ENCODE measurements around the gene SERTAD1. TPM values are rescaled to one million over a fixed set of nuclear protein-coding genes. Genes with fewer than 3 reads are reported as not detected.

The SERTAD1 gene
- total and polyA plus RNA-seq, 2 donors (not counting 1 experiment from before 2014, with no cell fraction given): 11.9 to 59.4 TPM

DNA sequence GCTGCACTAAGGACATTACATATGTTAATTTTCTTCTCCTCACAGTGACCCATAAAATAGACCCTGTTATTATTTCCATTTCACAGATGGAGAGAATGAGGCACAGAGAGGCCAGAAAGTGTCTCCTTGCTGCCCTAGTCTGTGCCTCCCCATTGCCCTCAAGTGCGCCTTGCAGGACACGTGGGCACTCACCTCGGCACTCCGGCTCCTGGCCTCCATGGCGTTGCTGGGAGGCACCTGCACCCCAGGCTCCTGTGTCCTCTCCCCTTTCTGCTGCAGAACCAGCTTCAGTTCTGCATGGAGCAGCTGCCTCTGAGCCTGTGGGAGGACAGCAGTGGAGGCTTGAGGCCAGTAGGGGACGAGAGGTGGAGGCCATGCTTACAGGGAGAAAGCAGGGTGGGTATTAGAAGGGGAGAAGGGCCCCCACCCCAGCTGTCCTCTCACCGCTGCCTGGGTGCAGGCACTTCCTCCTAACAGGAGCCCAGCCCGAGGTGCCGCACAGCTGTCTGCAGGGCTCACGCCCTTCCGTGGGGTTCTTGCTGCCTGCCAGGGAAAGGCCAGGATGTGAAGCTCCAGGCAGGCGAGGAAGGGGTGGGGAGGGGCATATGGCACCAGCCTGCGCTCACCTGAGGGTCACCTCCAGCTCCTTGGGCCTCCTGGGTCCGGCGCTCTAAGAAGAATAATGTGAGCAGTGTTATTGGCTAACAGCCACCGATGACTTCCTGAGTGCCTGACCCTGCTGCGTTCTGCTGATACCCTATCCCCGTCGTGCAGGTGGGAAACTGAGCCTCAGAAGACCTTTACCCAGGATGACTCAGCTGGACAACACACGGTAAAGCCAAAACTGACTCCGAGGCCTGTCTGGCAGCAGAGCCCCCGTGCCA, 17.8 kb downstream of the SERTAD1 start:
- DNase-seq (no peak), ATAC-seq (ENCODE audit: low read depth) (no peak)
- intact Hi-C loops (cut with micrococcal nuclease): loop anchor here (10.0 kb wide), 1 partner anchor 887 kb away; no protein-coding TSS in a partner anchor
- H3K79me2 ChIP-seq (ENCODE audit: control insufficient read depth, insufficient read depth, low read length): no peaks in the 10 kb centered on the region
- Mint-ChIP-seq H3K4me1 (peaks cover 38% of the 10 kb centered on the region), H3K4me3 (no peak overlapping the region), H3K9me3 (ENCODE audit: insufficient read depth) (no peaks in the 10 kb centered on the region), H3K27me3 (no peaks in the 10 kb centered on the region), H3K27ac (no peak overlapping the region)
- no peaks in the 10 kb centered on the region for H4K20me1 ChIP-seq (ENCODE audit: control insufficient read depth, insufficient read depth, low read length, poor library complexity, severe bottlenecking)
- peaks cover 0 to 2% (median 0%) of the 10 kb centered on the region in 4 experiments for H3K27me3 ChIP-seq (replicated peaks in 1 of 4; ENCODE audit: control extremely low read depth in 1 of 4, control insufficient read depth in 3 of 4, insufficient read depth in 4 of 4, low read length in 3 of 4)
- TF ChIP-seq, protein P1, sequence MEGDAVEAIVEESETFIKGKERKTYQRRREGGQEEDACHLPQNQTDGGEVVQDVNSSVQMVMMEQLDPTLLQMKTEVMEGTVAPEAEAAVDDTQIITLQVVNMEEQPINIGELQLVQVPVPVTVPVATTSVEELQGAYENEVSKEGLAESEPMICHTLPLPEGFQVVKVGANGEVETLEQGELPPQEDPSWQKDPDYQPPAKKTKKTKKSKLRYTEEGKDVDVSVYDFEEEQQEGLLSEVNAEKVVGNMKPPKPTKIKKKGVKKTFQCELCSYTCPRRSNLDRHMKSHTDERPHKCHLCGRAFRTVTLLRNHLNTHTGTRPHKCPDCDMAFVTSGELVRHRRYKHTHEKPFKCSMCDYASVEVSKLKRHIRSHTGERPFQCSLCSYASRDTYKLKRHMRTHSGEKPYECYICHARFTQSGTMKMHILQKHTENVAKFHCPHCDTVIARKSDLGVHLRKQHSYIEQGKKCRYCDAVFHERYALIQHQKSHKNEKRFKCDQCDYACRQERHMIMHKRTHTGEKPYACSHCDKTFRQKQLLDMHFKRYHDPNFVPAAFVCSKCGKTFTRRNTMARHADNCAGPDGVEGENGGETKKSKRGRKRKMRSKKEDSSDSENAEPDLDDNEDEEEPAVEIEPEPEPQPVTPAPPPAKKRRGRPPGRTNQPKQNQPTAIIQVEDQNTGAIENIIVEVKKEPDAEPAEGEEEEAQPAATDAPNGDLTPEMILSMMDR (IDR thresholded peaks at IDR 0.05): no peak
- no peak for TF ChIP-seq EZH2 (IDR thresholded peaks at IDR 0.05; ENCODE audit: borderline replicate concordance, insufficient read depth, low read depth, low read length, poor library complexity, severe bottlenecking)
- H3K36me3 ChIP-seq (replicated peaks in 1 of 2; ENCODE audit: control extremely low read depth in 1 of 2, control insufficient read depth in 1 of 2, extremely low read depth in 1 of 2, insufficient read depth in 2 of 2, low read length in 1 of 2): no peaks in the 10 kb centered on the region
- H3K9ac ChIP-seq (ENCODE audit: low read length): no peak overlapping the region
- H3K4me1 ChIP-seq (ENCODE audit: control insufficient read depth in 2 of 2, insufficient read depth in 2 of 2, low read length in 2 of 2): peaks cover 10 to 41% of the 10 kb centered on the region in 2 donors
- WGBS (ENCODE audit: insufficient coverage): 43% methylated on average over 21 of the region's 22 CpGs
- ChIA-PET CTCF (interaction anchor here (2.4 kb wide), 1 partner anchor 13 kb away, joined by 14 read pairs; no protein-coding TSS in a partner anchor), POLR2A (interaction anchor here (0.7 to 1.0 kb wide), 2 partner anchors 13 to 107 kb away, joined by 3 to 7 read pairs; no protein-coding TSS in a partner anchor)
- no peaks in the 10 kb centered on the region for H3K9me3 ChIP-seq (ENCODE audit: control extremely low read depth in 1 of 3, control insufficient read depth in 2 of 3, insufficient read depth in 1 of 3, low read length in 2 of 3)
- H3K27ac ChIP-seq (ENCODE audit: low read length in 2 of 2): no peak overlapping the region
- H2AFZ ChIP-seq (ENCODE audit: insufficient read depth, low read depth, low read length, poor library complexity, severe bottlenecking): peak overlapping the region; percentile 46
- peak overlapping the region; percentile 44 for H3K4me2 ChIP-seq (replicated peaks; ENCODE audit: low read depth, low read length, poor library complexity, severe bottlenecking)
- no peak overlapping the region for H3K4me3 ChIP-seq (ENCODE audit: control extremely low read depth in 1 of 5, extremely low read depth in 1 of 5, insufficient read depth in 1 of 5, low read depth in 2 of 5, low read length in 4 of 5)
